ENCODE measurements around the gene MYADM.
"Not testable (repeated sequence)": the region's sequence is repeated elsewhere in the genome, so short reads cannot be mapped to it uniquely, and the experiment has no call there.

Gene MYADM

GRCh38 chr19:53868892-53869804 is 1.5 kb downstream of the MYADM start:
- POLR2A ChIA-PET (ENCODE audit: low non-redundant PET), result no interaction called here
- CTCF ChIA-PET, result interaction anchor here (0.6 kb wide), 1 partner anchor 140 kb away, joined by 4 read pairs; no protein-coding TSS in a partner anchor
- peak; percentile 86 for DNase-seq (ENCODE audit: low spot score)
- H3K27ac ChIP-seq, result peak overlapping the region; percentile 98
- TF ChIP-seq, protein P1, sequence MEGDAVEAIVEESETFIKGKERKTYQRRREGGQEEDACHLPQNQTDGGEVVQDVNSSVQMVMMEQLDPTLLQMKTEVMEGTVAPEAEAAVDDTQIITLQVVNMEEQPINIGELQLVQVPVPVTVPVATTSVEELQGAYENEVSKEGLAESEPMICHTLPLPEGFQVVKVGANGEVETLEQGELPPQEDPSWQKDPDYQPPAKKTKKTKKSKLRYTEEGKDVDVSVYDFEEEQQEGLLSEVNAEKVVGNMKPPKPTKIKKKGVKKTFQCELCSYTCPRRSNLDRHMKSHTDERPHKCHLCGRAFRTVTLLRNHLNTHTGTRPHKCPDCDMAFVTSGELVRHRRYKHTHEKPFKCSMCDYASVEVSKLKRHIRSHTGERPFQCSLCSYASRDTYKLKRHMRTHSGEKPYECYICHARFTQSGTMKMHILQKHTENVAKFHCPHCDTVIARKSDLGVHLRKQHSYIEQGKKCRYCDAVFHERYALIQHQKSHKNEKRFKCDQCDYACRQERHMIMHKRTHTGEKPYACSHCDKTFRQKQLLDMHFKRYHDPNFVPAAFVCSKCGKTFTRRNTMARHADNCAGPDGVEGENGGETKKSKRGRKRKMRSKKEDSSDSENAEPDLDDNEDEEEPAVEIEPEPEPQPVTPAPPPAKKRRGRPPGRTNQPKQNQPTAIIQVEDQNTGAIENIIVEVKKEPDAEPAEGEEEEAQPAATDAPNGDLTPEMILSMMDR (conservative IDR thresholded peaks at IDR 0.05; ENCODE audit: low read depth), result no peak

- peak overlapping the region; percentile 98 for H3K27ac ChIP-seq
- POLR2A ChIA-PET (ENCODE audit: low non-redundant PET); CTCF ChIA-PET; DNase-seq (ENCODE audit: low spot score): not testable (repeated sequence)
Measured at GRCh38 chr19:53869805-53870484, 2.3 kb downstream of the MYADM start.

DNA sequence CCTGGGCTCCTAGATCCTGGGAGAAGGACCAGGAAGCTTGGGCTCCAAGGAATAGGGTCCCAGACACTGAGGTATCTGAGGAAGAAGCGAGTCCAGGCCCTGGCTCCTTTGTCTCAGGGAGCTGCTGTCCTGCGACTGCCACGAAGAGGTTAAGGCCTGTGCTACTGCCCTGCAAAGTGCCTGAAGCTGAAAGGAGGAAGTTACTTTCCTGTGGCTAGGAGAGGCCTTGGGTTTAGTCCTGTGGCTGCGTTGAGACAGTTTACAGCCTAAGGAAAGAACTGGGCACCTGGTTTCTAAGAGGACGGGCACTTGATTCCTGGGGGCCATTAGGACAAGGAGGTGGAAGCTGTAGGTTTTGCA is 2.8 kb downstream of the MYADM start:
- POLR2A ChIA-PET (ENCODE audit: low non-redundant PET), result no interaction called here
- CTCF ChIA-PET, result interaction anchor here (0.6 kb wide), 1 partner anchor 476 kb away, joined by 7 read pairs; no protein-coding TSS in a partner anchor
- H3K27ac ChIP-seq, result peak overlapping the region; percentile 72

DNA sequence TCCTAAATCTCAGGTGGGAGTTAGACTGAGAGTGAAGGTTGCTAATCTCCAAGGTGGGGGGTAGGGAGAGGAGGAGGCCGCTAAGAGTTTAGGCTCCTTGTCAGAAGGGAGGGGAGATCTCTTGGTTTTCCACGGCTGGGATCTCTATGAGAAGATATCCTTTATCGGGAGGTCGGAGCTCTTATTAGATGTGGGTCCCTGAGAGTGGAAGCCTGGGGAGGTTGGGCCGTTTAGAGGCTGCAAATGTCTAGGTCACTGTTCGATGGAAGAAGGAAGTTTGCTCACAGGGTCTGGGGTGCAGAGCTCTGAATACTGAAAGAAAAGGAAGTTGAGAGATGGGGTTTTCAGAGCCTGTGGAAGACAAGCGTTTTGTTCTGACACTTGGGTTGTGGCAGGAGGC is 3.8 kb downstream of the MYADM start:
- TF ChIP-seq, protein P1 (conservative IDR thresholded peaks at IDR 0.05; ENCODE audit: low read depth), result no peak
- H3K27ac ChIP-seq, result peak overlapping the region; percentile 72
- ChIA-PET POLR2A (ENCODE audit: low non-redundant PET) (no interaction called here), CTCF (interaction anchor here (0.6 kb wide), 1 partner anchor 80 kb away, joined by 4 read pairs; no protein-coding TSS in a partner anchor)
- no peak for DNase-seq (ENCODE audit: low spot score)

More for the DNA sequence above, 2.8 kb downstream of the MYADM start:
- TF ChIP-seq, protein P1 (conservative IDR thresholded peaks at IDR 0.05; ENCODE audit: low read depth), result no peak
- no peak for DNase-seq (ENCODE audit: low spot score)

DNA sequence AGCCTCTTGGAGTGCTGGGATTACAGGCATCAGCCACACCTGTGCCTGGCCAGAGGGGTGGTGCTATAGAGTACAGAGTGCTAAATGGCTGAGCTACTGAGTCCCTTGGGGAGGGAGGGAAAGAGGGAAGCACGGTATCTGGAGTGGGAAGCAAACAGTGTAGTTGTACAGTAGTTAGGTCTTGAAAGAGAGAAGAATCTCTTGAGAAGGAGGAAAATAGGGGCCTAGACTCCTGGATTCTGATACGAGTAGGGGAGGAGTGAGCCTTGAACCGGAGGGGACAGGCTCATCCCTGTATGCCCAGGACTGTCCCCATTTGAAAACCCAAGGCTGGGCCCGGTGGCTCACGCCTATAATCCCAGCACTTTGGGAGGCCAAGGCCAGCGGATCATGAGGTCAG is 5.1 kb downstream of the MYADM start:
- DNase-seq (ENCODE audit: low spot score), result no peak
- TF ChIP-seq, protein P1 (conservative IDR thresholded peaks at IDR 0.05; ENCODE audit: low read depth), result no peak
- ChIA-PET CTCF (interaction anchor here (0.5 to 1.0 kb wide), 2 partner anchors 30 to 1913 kb away, joined by 4 read pairs; no protein-coding TSS in a partner anchor), POLR2A (ENCODE audit: low non-redundant PET) (no interaction called here)
- H3K27ac ChIP-seq, result peak overlapping the region; percentile 72

GRCh38 chr19:53873773-53874605 is 6.3 kb downstream of the MYADM start:
- POLR2A ChIA-PET (ENCODE audit: low non-redundant PET), result no interaction called here
- CTCF ChIA-PET, result interaction anchor here (0.6 to 1.0 kb wide), 2 partner anchors 31 to 276 kb away, joined by 4 read pairs; no protein-coding TSS in a partner anchor
- peak overlapping the region; percentile 6; the same call in 1 of the 2 replicates for H3K27ac ChIP-seq

More at GRCh38 chr19:53873773-53874605, 6.3 kb downstream of the MYADM start:
- TF ChIP-seq, protein P1 (conservative IDR thresholded peaks at IDR 0.05; ENCODE audit: low read depth), result no peak
- DNase-seq (ENCODE audit: low spot score), result no peak
